GM12873 (cell line): ENCODE results near the gene CDH5.
A peak's percentile ranks its signal among the peaks of the same experiment; 100 is the strongest.

Experiments used
- CTCF ChIP-seq: IDR thresholded peaks from 2 replicates; pipeline ENCODE4 v1.5.1; 2012; ENCODE audit warnings: low read depth, mild to moderate bottlenecking, moderate library complexity, low read length, control low read depth; ENCODE audit not compliant: insufficient read depth; ENCODE audit errors: missing control alignments

CDH5 gene

GRCh38 chr16:66366433-66367299 lies at the start of gene CDH5:
TSS of gene CDH5 (plus strand) at chr16:66366691. CDS start at chr16:66379338, 12,647 bp downstream.
- TF ChIP-seq CTCF, result no peak

GRCh38 chr16:66318505-66318904 lies 48.0 kb upstream of the CDH5 start:
- no peak for TF ChIP-seq CTCF

- no peak for TF ChIP-seq CTCF
Observed at GRCh38 chr16:66320774-66321173, 45.7 kb upstream of the CDH5 start.

GRCh38 chr16:66322174-66322573 lies 44.3 kb upstream of the CDH5 start:
- TF ChIP-seq CTCF, result no peak

- peak; percentile 20 for TF ChIP-seq CTCF
Observed at GRCh38 chr16:66324815-66325515, 41.5 kb upstream of the CDH5 start.

- TF ChIP-seq CTCF, result no peak
Observed at GRCh38 chr16:66325717-66326376, 40.6 kb upstream of the CDH5 start.

GRCh38 chr16:66326991-66327513 lies 39.4 kb upstream of the CDH5 start:
- no peak for TF ChIP-seq CTCF
